Sigmoid colon (tissue), 7 donors: ENCODE measurements around the gene AEBP1. TPM values are rescaled to one million over a fixed set of nuclear protein-coding genes. Genes with fewer than 3 reads are reported as not detected.

Experiments
- DNase-seq: peaks from one replicate; pipeline ENCODE4 v3.0.0-alpha.2; 2019
- H3K27ac ChIP-seq, 4 donors: fragments of 200-600 bp; sonication (generic); one replicate each; pipeline ENCODE4 v1.5.1; 2016 to 2019; ENCODE audit warnings: mild to moderate bottlenecking in 1 of 4
- H3K27me3 ChIP-seq, 3 donors: fragments of 200-600 bp; sonication (generic); one replicate each; pipeline ENCODE4 v1.5.1; 2019; ENCODE audit warnings: mild to moderate bottlenecking in 1 of 3
- H3K36me3 ChIP-seq, 4 donors: fragments of 200-600 bp; sonication (generic); one replicate each; pipeline ENCODE4 v1.5.1; 2016 to 2019
- H3K4me1 ChIP-seq, 4 donors: fragments of 200-600 bp; sonication (generic); one replicate each; pipeline ENCODE4 v1.5.1; 2017 to 2019
- H3K4me3 ChIP-seq, 4 donors: fragments of 200-600 bp; sonication (generic); one replicate each; pipeline ENCODE4 v1.5.1; 2017 to 2019; ENCODE audit warnings: mild to moderate bottlenecking in 2 of 4, moderate library complexity in 1 of 4
- H3K9me3 ChIP-seq, 4 donors: fragments of 200-600 bp in 3 of 4; sonication (generic) in 3 of 4; one replicate each; pipeline versions ENCODE4 v1.5.1 to v1.6.1; 2013 to 2019
- EP300 ChIP-seq, 4 donors: sonication (generic); formaldehyde crosslinking; IDR thresholded peaks; one replicate each; pipeline ENCODE4 v1.6.1; 2017; ENCODE audit warnings: antibody characterized with exemption in 4 of 4
- POLR2A ChIP-seq, 2 donors: fragments of 450-650 bp; IDR thresholded peaks; one replicate each; pipeline ENCODE4 v1.6.1; 2016; ENCODE audit warnings: antibody characterized with exemption in 2 of 2, mild to moderate bottlenecking in 2 of 2, moderate library complexity in 2 of 2
- POLR2AphosphoS5 ChIP-seq, 4 donors: sonication (generic); formaldehyde crosslinking; IDR thresholded peaks; one replicate each; pipeline ENCODE4 v1.6.1; 2017; ENCODE audit warnings: antibody characterized with exemption in 4 of 4
- WGBS, 2 donors: extraction: QIAGEN DNeasy Blood & Tissue Kit; methylation state at CpG; one replicate each; pipeline ENCODE4 v1.1.7; 2013; 5-methylcytosine and 5-hydroxymethylcytosine counted together
- intact Hi-C: fragments of 100-400 bp; cut with DNase I; formaldehyde crosslinking; loops from one replicate; pipeline ENCODE4 v1.15.1; 2023
- polyA plus RNA-seq, 3 donors: library from polyadenylated mRNA; stranded (reverse); fragments of 200-250 nt; gene quantifications; one replicate each; pipeline ENCODE4 v1.2.3, GENCODE V29; 2013
- total RNA-seq, 4 donors: library from RNA; depleted of rRNA; stranded (reverse); fragments of >200 nt; gene quantifications; one replicate each; pipeline ENCODE4 v1.1.0, GENCODE V29; 2016
- TF ChIP-seq, protein P1 (sequence below), 4 experiments: fragments of 450-650 bp in 3 of 4; fragments of 200-600 bp in 1 of 4; IDR thresholded peaks; one replicate each; pipeline ENCODE4 v1.5.1; 2016 to 2019; ENCODE audit warnings: antibody characterized with exemption in 4 of 4, mild to moderate bottlenecking in 3 of 4, moderate library complexity in 2 of 4
- donor health status: healthy with polysubstance abuse.
- donor health status: Bipolar disorder and iron deficiency.
- donor health status: healthy.

AEBP1 gene
- total and polyA plus RNA-seq, 7 donors, result 2.5 to 182 (median 74.6) TPM

DNA sequence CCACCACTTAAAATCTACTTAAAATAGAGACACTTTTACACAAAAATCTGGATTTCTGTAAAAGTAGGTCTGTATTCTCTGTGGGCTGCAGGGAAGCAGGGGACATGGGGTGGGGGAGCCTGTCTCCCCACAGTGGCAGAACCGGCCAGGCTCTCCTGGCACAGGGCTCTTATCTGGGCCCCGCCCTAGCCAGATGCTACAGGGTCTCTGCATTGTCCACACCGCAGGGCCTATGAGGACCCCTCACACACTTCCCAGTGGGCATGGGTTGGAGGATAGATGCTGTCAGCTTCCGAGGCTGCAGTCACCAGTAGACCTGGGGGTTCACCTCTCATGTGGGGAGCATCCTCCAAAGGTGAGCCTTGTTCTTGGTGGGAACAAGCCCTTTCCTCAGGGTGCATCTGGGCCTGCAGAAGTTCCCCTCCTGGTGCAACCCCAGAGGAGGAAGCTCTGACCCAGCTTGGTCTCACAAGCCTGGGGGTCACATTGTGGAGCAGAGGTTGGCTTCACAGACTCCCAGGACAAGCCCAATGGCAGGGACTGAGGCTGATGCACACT, 52.4 kb downstream of the AEBP1 start:
- no peak for DNase-seq
- Histone ChIP-seq H3K9me3 (no peaks in the 10 kb centered on the region), H3K4me3 (no peak overlapping the region), H3K27ac (no peak overlapping the region), H3K4me1 (no peaks in the 10 kb centered on the region), H3K36me3 (no peaks in the 10 kb centered on the region), H3K27me3 (no peaks in the 10 kb centered on the region)
- WGBS, 2 donors, result 79 to 84% methylated on average over 4 of the region's 4 CpGs
- intact Hi-C loops, result no loop called here
- TF ChIP-seq POLR2A (IDR thresholded peaks at IDR 0.05), result no peak
- TF ChIP-seq, protein P1, sequence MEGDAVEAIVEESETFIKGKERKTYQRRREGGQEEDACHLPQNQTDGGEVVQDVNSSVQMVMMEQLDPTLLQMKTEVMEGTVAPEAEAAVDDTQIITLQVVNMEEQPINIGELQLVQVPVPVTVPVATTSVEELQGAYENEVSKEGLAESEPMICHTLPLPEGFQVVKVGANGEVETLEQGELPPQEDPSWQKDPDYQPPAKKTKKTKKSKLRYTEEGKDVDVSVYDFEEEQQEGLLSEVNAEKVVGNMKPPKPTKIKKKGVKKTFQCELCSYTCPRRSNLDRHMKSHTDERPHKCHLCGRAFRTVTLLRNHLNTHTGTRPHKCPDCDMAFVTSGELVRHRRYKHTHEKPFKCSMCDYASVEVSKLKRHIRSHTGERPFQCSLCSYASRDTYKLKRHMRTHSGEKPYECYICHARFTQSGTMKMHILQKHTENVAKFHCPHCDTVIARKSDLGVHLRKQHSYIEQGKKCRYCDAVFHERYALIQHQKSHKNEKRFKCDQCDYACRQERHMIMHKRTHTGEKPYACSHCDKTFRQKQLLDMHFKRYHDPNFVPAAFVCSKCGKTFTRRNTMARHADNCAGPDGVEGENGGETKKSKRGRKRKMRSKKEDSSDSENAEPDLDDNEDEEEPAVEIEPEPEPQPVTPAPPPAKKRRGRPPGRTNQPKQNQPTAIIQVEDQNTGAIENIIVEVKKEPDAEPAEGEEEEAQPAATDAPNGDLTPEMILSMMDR (IDR thresholded peaks at IDR 0.05), result no peak
- TF ChIP-seq EP300 (IDR thresholded peaks at IDR 0.05), result no peak
- TF ChIP-seq POLR2AphosphoS5 (IDR thresholded peaks at IDR 0.05), result no peak

DNA sequence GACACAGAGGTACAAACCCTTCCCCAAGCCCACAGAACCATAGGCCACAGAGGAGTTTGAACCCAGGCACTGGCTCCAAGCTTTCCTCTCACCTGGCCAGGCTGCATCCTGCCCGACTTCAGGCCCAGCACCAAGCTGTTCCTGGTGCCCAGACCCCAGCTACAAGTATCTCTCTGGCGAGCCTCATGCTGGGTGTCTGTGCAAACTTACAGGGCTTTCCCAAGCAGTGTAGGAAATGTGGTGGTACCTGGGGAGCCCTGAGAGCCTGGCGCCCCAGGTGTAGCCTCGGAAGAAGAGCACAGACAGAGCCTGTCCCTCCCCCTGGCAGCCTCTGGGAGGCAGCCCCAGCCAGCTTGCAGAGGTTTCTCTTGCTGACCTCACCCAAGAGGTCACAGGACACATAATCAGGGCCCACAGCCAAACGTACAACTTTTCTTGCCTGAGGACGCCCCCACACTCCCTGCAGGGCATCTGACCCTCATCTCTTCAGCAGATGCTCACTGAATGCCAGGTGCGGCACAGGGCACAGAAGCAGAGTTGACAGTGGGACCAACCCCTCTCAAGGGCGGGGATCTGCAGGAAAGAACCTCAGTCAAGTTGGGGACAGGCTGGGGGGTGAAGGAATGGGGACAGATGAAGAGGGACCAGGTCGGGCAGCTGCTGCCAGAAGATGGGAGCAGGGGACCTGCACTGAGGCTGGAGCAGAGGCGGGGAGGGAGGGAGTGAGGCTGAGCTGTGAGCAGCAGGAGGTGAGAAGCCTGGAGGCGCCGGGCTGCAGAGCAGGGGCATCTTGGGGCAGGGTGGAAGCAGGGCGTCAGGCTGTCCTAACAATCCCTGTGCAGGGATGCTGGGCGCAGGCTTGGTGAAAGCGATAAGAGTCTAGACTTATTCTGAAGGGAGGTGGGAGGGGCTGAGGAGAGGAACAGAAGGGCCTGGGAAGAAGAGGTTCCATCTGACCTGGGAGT, 53.3 kb downstream of the AEBP1 start:
- no peaks in the 10 kb centered on the region for H3K36me3 ChIP-seq
- no peak overlapping the region for H3K4me3 ChIP-seq
- TF ChIP-seq EP300 (IDR thresholded peaks at IDR 0.05) (no peak), POLR2A (IDR thresholded peaks at IDR 0.05) (no peak)
- TF ChIP-seq, protein P1 (IDR thresholded peaks at IDR 0.05), result no peak
- no peak for DNase-seq
- H3K4me1 ChIP-seq, result no peaks in the 10 kb centered on the region
- intact Hi-C loops, result no loop called here
- WGBS, 2 donors, result 85 to 86% methylated on average over 15 of the region's 15 CpGs
- H3K9me3 ChIP-seq, result no peaks in the 10 kb centered on the region
- H3K27ac ChIP-seq, result no peak overlapping the region
- H3K27me3 ChIP-seq, result no peaks in the 10 kb centered on the region

DNA sequence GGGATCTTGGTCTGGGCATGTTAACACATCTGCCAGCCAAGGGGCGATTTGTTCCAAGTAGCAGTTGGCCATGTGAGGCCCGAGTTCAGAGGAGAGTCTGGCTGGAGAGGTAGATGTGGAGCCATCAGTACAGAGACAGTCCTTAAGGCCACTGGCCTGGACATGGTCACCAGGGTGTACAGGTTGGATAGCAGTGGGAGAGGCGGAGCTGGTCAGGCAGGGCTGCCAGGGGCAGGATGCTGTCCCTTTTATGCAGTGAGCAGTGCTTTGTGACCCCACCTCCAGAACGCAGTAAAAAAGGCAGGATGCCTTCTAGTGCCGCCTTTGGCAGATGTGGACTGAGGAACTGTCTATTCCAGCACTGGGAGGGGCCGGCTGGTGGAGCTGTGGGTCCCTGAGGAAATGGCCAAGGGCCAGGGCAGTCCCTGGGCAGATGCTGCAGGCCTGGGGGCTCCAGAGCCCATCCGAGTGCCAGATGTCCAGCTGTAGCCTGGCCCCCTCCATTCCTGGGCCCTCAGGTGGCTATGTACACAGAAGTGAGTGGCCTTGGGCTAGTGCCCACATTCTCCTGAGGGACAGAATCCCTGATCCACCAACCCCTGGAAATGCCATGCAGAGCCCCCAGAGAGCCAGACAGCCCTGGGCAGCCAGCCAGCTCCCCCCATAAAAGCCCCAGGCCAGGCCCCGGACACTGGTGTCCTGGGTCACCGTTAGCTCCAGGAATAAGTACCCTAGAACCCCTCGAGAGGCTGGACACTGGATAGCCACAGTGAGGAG, 54.1 kb downstream of the AEBP1 start:
- Histone ChIP-seq H3K4me3 (no peak overlapping the region), H3K27ac (no peak overlapping the region), H3K9me3 (no peaks in the 10 kb centered on the region), H3K27me3 (no peaks in the 10 kb centered on the region), H3K36me3 (no peaks in the 10 kb centered on the region), H3K4me1 (no peaks in the 10 kb centered on the region)
- TF ChIP-seq POLR2AphosphoS5 (IDR thresholded peaks at IDR 0.05) (no peak), EP300 (IDR thresholded peaks at IDR 0.05) (no peak), POLR2A (IDR thresholded peaks at IDR 0.05) (no peak)
- TF ChIP-seq, protein P1 (IDR thresholded peaks at IDR 0.05), result no peak
- WGBS, 2 donors, result 75 to 83% methylated on average over 10 of the region's 10 CpGs
- intact Hi-C loops, result no loop called here
- DNase-seq, result no peak

DNA sequence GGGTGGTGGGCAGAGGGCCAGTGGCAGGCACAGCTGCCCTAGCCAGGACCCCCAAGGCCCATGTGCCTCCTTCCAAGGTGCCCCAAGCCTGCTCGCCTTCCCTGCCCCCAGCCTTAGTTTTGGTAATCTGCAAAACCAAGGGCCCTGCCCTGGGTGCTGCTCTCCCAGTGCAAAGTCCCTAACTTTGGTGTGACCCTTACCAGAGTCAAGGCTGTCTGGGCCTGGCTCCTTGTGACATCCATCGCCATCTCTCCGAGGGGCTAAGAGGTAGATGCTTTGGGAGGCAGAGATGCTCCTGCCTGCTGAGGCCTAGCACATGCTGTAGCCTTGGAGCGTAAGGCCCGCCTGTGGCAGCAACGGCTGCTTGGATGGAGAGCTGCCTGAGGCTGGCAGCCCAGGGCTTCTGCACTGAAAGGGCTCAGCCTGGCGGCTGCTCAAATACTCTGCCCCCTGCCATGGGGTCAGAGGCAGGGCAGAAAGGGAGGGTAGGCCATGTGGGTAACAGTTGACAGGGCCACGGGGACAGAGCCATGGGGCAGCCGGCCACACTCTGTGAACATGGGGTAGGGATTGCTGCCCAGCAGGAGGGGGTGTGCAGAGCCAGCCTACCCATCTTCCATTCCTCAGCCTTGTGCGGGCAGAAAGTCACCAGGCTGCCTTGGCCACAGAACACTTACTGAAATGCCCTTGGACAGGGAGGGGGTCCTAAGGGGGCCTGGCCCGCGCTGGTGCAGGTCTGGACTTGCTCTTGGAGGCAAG, 54.9 kb downstream of the AEBP1 start:
- TF ChIP-seq EP300 (IDR thresholded peaks at IDR 0.05), result no peak
- TF ChIP-seq, protein P1 (IDR thresholded peaks at IDR 0.05), result no peak
- TF ChIP-seq POLR2AphosphoS5 (IDR thresholded peaks at IDR 0.05), result no peak
- no peak for TF ChIP-seq POLR2A (IDR thresholded peaks at IDR 0.05)
- no peaks in the 10 kb centered on the region for H3K36me3 ChIP-seq
- no peaks in the 10 kb centered on the region for H3K9me3 ChIP-seq
- H3K4me3 ChIP-seq, result no peak overlapping the region
- no peaks in the 10 kb centered on the region for H3K4me1 ChIP-seq
- no peaks in the 10 kb centered on the region for H3K27me3 ChIP-seq
- 93 to 95% methylated on average over 12 of the region's 12 CpGs for WGBS, 2 donors
- intact Hi-C loops, result no loop called here
- no peak overlapping the region for H3K27ac ChIP-seq
- DNase-seq, result no peak
